DOHH2 (cell line): ENCODE results near the gene FTO.

Source experiments
- CTCF ChIP-seq: fragments of 200-600 bp; sonication (generic); IDR thresholded peaks from one replicate; pipeline ENCODE4 v1.5.1; 2014; ENCODE audit warnings: antibody characterized with exemption, mild to moderate bottlenecking, low read depth, low read length; ENCODE audit not compliant: poor library complexity, severe bottlenecking
- EZH2phosphoT487 ChIP-seq: fragments of 200-600 bp; sonication (generic); IDR thresholded peaks from 2 replicates; pipeline ENCODE4 v1.6.1; 2017; ENCODE audit warnings: borderline replicate concordance, mild to moderate bottlenecking, antibody characterized with exemption, low read length, moderate library complexity, mixed read lengths

- no peak for TF ChIP-seq EZH2phosphoT487
- no peak for TF ChIP-seq CTCF
These were observed 281.0 kb downstream of the FTO start for GRCh38 chr16:53984936-53985335.
